22Rv1 (cell line): ENCODE results near the gene SLMAP.

Experiments used
- CTCF ChIP-seq: fragments of 450-650 bp; IDR thresholded peaks from 2 replicates; pipeline ENCODE4 v1.5.1; 2017; ENCODE audit warnings: mild to moderate bottlenecking
- ZFX ChIP-seq: fragments of 450-650 bp; IDR thresholded peaks from 2 replicates; pipeline ENCODE4 v1.6.1; 2017; ENCODE audit warnings: antibody characterized with exemption, borderline replicate concordance

DNA sequence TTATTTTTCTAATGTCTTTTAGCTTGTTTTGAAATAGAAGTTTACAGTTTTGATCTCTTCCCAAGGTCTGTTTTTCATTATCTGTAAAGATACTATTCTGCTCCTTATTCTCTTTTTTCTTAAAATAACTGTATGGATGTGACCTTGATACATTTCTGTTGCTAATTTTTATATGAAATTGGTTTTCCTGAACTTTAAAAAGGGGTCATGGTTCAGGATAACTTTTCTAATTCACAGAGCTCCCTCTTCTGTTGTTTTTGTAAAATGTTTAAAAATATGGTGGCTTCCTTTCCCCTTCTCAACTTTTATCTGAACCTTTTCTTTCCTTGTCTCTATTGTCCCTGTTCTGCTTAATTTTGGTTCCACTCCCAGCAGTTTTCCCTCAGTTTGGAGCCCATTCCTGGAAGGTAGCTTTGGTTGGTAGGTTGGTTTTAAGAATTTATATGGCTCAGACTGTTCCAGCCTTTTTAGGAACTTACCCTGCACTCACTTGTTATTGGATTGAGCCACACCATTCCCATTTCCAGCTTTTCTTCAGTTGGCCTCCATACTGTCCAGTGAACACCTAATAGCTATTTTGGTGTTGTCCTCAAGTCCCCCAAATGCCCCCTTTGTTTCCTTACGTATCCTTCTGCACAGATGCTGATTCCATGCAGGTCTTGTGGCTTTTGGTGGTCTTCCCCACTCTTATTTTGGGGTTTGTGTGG lies 70.3 kb downstream of the SLMAP start:
- TF ChIP-seq CTCF (0 out of 2 replicates have a peak, but pooled peaks have one; percentile 7), ZFX (no peak)
